Smooth muscle cell of the brain vasculature (primary cell): ENCODE results near the gene SFMBT2.

Experiments
- DNase-seq: peaks from one replicate; pipeline ENCODE4 v3.0.0-alpha.2; 2012; ENCODE audit warnings: low read depth, low spot score

The SFMBT2 gene

GRCh38 chr10:7151538-7151937 is 259.3 kb downstream of the SFMBT2 start:
- DNase-seq, result no peak

- DNase-seq, result no peak
Observed at GRCh38 chr10:7150349-7150748, 260.5 kb downstream of the SFMBT2 start.

DNA sequence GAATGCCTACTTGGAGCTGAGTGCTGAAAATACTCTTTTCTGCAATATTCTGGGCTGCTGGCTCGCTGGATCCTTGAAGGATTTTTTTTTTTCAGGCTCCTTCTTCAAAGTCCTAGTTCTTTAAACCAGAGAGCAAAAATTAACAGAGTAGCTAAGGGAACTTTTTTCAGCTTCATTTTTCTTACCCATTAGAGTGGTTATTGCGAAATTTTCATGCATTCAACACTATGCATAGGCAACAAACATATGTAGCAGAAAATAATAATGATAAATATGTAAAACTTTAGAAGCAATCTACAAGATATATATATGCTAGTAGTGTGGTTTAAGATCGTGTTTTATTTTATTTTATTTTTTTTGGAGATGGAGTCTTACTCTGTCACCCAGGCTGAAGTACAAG is 264.6 kb downstream of the SFMBT2 start:
- DNase-seq, result no peak

DNA sequence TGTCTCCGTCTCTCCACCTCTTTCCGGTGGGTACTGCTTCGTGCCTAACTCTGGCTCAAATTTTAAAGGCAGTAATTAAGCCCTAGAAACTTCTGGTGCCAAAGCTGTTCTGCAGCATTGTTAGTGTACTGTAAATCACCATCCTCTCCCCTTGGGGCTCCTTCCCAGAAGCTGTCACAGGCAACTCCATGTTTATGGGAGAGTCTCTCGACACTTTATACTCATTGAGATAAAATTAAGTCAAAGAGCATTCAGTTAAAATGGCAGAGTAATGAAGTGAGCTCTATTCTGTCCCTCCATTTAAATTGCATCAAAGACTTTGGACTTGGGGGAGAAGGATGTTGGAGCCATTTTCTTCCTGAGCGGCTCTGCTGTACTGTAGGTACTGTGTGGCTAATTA is 274.8 kb downstream of the SFMBT2 start:
- DNase-seq, result no peak

DNA sequence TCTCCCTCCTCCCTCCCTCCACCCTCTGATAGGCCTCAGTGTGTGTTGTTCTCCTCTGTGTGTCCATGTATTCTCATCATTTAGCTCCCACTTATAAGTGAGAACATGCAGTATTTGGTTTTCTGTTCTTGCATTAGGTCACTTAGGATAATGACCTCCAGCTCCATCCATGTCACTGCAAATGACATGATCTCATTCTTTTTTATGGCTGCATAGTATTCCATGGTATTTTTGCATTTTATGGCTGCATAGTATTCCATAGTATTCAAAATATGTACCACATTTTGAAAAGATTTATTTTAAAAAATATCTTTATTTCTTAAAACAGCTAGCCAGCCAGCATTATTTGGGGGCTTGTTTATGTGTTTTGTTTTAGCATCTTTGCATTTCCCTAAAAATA is 275.6 kb downstream of the SFMBT2 start:
- DNase-seq, result no peak

GRCh38 chr10:7134448-7134847 is 276.4 kb downstream of the SFMBT2 start:
- no peak for DNase-seq

DNA sequence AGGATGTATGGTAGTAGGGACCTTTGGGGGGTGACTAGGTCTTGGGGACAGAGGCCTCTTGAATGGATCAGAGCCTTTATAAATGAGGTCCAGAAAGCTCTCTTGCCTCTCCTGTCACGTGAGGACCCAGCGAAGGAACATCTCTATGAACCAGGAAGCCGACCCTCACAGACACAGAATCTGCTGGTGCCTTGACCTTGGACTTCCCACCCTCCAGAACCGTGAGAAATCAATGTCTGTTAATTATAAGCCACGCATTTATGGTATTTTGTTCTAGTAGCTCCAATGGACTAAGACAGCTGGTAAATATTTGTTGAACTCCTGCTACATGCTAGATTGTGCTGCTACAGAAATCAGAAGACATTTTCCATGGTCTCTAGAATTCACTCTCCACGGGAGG is 276.9 kb downstream of the SFMBT2 start:
- DNase-seq, result no peak

- no peak for DNase-seq
Observed at GRCh38 chr10:7133278-7133677, 277.6 kb downstream of the SFMBT2 start.

DNA sequence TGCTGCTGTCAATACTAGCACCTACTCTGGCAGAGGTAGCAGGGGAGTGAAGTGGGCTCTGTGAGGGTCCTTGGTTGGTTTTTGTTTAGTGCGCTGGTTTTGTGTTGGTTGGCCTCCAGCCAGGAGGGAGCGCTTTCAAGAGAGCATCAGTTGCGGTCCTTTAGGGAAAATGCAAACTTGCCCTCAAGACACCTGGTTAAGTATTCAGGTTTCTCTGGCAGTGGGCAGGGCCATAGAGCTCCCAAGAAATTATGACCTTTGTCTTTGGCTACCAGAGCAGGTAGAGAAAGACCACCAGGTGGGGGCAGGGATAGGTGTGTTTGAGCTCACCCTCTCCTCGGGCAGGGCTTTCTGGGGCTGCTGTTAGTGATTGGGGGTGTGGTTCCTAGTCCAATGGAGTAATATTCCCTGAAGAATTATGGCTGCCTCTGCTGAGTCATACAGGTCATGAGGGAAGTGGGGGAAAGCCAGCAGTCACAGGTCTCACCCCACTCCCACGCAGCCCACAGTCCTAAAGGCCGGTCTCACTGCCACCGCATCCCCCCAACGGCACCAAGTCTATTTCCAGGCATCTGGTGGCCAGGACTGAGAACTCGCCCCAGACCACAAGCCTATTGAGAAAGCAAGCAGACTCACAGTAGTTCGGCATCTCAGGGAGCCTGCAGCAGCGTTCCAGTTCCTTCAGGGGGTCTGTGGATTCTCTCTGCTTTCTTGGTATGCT is 280.5 kb downstream of the SFMBT2 start:
- DNase-seq, result no peak

GRCh38 chr10:7123774-7124173 is 287.1 kb downstream of the SFMBT2 start:
- DNase-seq, result no peak

GRCh38 chr10:7122561-7122960 is 288.3 kb downstream of the SFMBT2 start:
- DNase-seq, result no peak

- no peak for DNase-seq
Observed at GRCh38 chr10:7121154-7121797, 289.6 kb downstream of the SFMBT2 start.

GRCh38 chr10:7119325-7120015 is 291.4 kb downstream of the SFMBT2 start:
- DNase-seq, result no peak

DNA sequence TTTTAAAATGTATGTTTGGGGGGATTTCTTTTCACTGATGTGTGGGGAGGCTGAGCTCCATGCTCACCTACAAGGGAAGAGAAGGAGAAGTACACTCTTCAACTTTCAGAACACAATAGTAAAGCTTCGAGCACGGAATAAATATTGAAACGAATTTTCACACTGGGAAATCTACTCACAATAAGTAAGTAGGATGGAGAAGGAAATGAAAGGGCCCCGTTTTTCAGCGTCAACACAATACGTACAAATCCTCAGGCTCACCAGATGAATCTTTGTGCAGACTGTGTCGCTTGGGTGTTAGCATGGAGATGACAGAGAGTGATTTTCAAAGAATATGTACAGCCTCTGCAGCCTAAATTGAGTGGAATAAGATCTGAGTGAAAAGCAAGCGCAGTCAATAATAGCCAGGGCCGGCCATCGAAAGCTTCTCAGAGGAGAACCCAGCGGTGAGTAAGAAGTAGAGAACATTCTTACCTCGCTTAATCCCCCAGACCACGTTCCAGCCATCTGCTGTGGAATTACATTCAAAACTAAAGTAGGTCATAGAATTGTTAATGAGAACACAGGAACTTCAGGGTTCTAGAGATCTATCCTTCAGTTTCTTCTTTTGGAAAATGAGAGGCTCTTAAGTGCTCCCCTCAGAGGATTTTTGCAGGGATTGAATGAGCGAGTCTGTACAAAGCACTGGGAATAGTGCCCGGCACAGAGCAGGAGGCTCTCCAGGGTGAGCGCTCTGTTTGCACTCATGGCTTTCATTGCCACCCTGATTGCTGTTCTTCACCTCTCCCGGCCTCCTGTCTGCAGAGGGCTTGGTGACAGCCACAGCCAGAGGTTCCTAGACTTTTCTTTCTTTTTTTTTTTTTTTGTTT is 292.8 kb downstream of the SFMBT2 start:
- no peak for DNase-seq

- DNase-seq, result no peak
Observed at GRCh38 chr10:7117177-7117799, 293.5 kb downstream of the SFMBT2 start.

DNA sequence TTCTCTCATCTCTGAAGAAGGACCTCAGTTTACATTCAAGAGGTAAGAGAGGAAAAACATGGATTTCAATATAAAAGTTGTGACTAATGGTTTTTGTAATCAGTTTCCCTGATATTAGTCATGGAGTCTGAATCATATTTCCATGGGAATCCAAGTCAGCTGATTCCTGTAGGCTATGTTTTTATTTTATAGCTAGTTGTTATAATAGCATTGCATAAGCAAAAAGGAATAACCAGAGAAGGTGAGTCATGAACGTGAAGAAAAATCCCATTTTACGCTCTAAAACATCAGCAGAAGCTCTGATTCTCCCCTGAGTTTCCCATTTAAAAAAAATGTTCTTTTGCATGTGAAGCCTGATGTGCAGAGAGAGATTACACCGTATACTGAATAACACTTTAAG is 299.3 kb downstream of the SFMBT2 start:
- DNase-seq, result peak; percentile 20

DNA sequence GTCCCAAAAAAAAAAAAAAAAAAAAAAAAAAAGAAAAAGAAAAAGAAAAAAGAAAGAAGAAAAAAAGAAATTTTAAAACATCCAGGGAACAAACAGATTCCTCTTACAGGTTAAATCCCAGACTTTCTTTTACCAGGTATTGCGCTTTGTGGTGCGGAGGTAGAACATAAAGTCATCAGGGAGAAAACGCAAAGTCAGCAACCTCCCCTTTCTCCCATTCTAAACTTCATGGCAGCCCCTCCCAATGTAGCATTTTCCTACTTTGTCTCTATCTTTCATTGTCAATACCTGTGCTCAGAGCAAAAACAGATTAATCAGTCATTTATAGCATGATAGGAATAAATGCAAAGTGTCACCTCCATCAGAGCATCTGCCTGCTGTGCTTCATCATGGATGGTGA is 299.7 kb downstream of the SFMBT2 start:
- DNase-seq, result no peak
